Measurements from ENCODE around the gene TELO2.
"Not testable (repeated sequence)": the region's sequence is repeated elsewhere in the genome, so short reads cannot be mapped to it uniquely, and the experiment has no call there.

Gene TELO2

GRCh38 chr16:1458336-1458976 is 34.7 kb upstream of the TELO2 start:
- DNase-seq = peak; percentile 26

GRCh38 chr16:1458977-1459341 is 34.2 kb upstream of the TELO2 start:
- no peak for DNase-seq

GRCh38 chr16:1459967-1460366 is 33.2 kb upstream of the TELO2 start:
- no peak for DNase-seq

- DNase-seq = no peak
These were observed 32.5 kb upstream of the TELO2 start for GRCh38 chr16:1460602-1461138.

- DNase-seq = no peak
These were observed 32.0 kb upstream of the TELO2 start for GRCh38 chr16:1461146-1461545.

- DNase-seq = no peak
These were observed 28.8 kb upstream of the TELO2 start for GRCh38 chr16:1464196-1464893.

- no peak for DNase-seq
These were observed 28.1 kb upstream of the TELO2 start for GRCh38 chr16:1464894-1465566.

- DNase-seq = no peak
These were observed 27.6 kb upstream of the TELO2 start for GRCh38 chr16:1465567-1465915.

- no peak for DNase-seq
These were observed 27.1 kb upstream of the TELO2 start for GRCh38 chr16:1466054-1466453.

GRCh38 chr16:1466968-1467521 is 26.1 kb upstream of the TELO2 start:
- no peak for DNase-seq

GRCh38 chr16:1468426-1468810 is 24.7 kb upstream of the TELO2 start:
- DNase-seq = no peak

GRCh38 chr16:1469141-1469540 is 24.0 kb upstream of the TELO2 start:
- DNase-seq = not testable (repeated sequence)

- no peak for DNase-seq
These were observed 23.4 kb upstream of the TELO2 start for GRCh38 chr16:1469693-1470201.

- DNase-seq = peak; percentile 17
These were observed 22.5 kb upstream of the TELO2 start for GRCh38 chr16:1470481-1471251.

- DNase-seq = no peak
These were observed 21.5 kb upstream of the TELO2 start for GRCh38 chr16:1471569-1472194.

- DNase-seq = no peak
These were observed 20.2 kb upstream of the TELO2 start for GRCh38 chr16:1472974-1473373.

GRCh38 chr16:1474082-1474795 is 18.9 kb upstream of the TELO2 start:
- DNase-seq = no peak

GRCh38 chr16:1474796-1475551 is 18.2 kb upstream of the TELO2 start, which contains the start of gene CLCN7:
TSS of gene CLCN7 (minus strand) at chr16:1475028. CDS start at chr16:1474974, 54 bp downstream.
- peak; percentile 78 for DNase-seq

- DNase-seq = no peak
These were observed 17.5 kb upstream of the TELO2 start for GRCh38 chr16:1475552-1476114.

GRCh38 chr16:1477033-1477432 is 16.1 kb upstream of the TELO2 start:
- no peak for DNase-seq

All from HCEC 1CT (cell line).